Left cardiac atrium (tissue), 4 donors: ENCODE data around the gene FBXO10. TPM values are rescaled to one million over a fixed set of nuclear protein-coding genes. Genes with fewer than 3 reads are reported as not detected.
"Not testable (repeated sequence)": the region's sequence is repeated elsewhere in the genome, so short reads cannot be mapped to it uniquely, and the experiment has no call there.

Experiments
- ATAC-seq, 2 donors: fragments of 200-7000 bp; cut with Tn5 transposase; one replicate each; pipeline ENCODE4 v1.9.1; 2020; ENCODE audit warnings: mild to moderate bottlenecking in 2 of 2, moderate library complexity in 2 of 2
- DNase-seq: peaks from one replicate; pipeline ENCODE4 v3.0.0-alpha.2; 2020
- intact Hi-C, 2 donors: fragments of 100-400 bp; cut with DNase I; formaldehyde crosslinking; loops; one replicate each; pipeline versions ENCODE4 v1.14.1 to v1.15.1; 2022 to 2023
- total RNA-seq, 2 donors: library from RNA; stranded (reverse); fragmentation: NEBNext Ultra II Directional; extraction: Animal tissue kit (Norgen Biotek cat#: 25700); gene quantifications; one replicate each; pipeline ENCODE4 v1.2.1, GENCODE V29; 2021
- donor health status: DM: no; HTN: yes; CAD: no.
- donor health status: DM: no; HTN: yes; CAD: no; lungs with severe emphysema.
- donor health status: DM: yes; HTN: yes; CAD: no.
- donor health status: Dilated cardiomyopathy.

Gene FBXO10
- total RNA-seq, 2 donors from 2014 or later, result 6.4 to 6.7 TPM

GRCh38 chr9:37523916-37524315, 52.3 kb downstream of the FBXO10 start:
- no peak for DNase-seq
- no peak for ATAC-seq
- intact Hi-C loops, result no loop called here

GRCh38 chr9:37522971-37523370, 53.2 kb downstream of the FBXO10 start:
- DNase-seq (no peak), ATAC-seq (no peak)
- intact Hi-C loops, result no loop called here

DNA sequence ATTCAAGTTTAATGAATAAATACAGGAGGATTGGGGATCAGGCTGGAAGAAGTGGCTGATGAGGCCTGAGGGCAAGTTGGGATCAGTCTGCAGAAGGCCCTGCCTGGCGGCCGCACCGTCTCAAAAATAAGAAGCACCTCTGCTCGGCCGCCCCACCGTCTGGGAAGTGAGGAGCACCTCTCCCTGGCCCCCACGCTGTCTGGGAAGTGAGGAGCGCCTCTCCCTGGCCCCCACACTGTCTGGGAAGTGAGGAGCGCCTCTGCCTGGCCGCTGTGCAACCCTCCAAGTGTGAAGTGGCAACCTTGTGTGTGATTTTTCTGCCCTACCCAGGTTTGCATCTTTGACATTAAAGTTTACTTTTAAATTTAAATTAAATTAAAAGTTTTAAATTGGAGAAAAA, 55.1 kb downstream of the FBXO10 start:
- DNase-seq (no peak), ATAC-seq (no peak)
- intact Hi-C loops, result no loop called here

DNA sequence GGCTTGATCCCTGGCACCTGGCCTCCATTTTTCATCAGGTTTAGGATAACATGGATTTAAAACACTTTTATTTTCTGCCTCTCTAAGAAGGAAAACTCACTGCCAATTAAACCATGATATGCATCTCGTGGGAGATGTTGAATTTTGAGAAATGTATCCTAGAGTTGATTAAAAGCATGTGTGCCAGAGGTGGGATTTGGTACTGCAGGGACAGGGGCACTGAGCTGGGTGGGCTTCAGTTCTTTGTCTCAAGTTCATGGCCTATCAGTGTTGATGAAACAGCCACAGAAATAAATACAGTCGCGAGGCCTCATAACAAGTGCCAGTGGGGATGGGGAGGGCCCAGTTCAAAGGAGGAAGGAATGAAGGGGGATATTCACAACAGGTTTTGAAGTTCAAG, 55.5 kb downstream of the FBXO10 start:
- intact Hi-C loops, result no loop called here
- ATAC-seq (no peak), DNase-seq (no peak)

- intact Hi-C loops, result loop anchor here in 1 of 2 donors (10.0 kb wide), 1 partner anchor 47 kb away; no protein-coding TSS in a partner anchor
- ATAC-seq (no peak), DNase-seq (no peak)
Observed at GRCh38 chr9:37517923-37518322, 58.3 kb downstream of the FBXO10 start.

- intact Hi-C loops, result loop anchor here in 1 of 2 donors (10.0 kb wide), 1 partner anchor 49 kb away; no protein-coding TSS in a partner anchor
- no peak for ATAC-seq
- no peak for DNase-seq
Observed at GRCh38 chr9:37515620-37516258, 60.4 kb downstream of the FBXO10 start.

- DNase-seq (no peak), ATAC-seq (no peak)
- intact Hi-C loops, result loop anchor here in 1 of 2 donors (10.0 kb wide), 1 partner anchor 50 kb away; no protein-coding TSS in a partner anchor
Observed at GRCh38 chr9:37514999-37515398, 61.2 kb downstream of the FBXO10 start.

DNA sequence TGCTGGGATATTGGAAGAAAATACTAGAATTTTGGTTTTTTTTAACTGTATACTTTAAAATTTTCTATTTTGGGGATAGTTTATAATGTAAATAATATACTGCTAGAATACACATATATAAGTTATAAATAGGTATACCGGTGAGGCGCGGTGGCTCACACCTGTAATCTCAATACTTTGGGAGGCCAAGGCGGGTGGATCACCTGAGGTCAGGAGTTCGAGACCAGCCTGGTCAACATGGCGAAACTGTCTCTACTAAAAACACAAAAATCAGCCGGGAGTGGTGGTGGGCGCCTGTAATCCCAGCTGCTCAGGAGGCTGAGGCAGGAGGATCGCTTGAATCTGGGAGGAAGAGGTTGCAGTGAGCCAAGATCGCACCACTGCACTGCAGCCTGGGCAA, 61.8 kb downstream of the FBXO10 start:
- not testable (repeated sequence) for ATAC-seq, DNase-seq
- intact Hi-C loops, result loop anchor here in 1 of 2 donors (10.0 kb wide), 1 partner anchor 50 kb away; no protein-coding TSS in a partner anchor

- no peak for DNase-seq
- intact Hi-C loops, result loop anchor here in 1 of 2 donors (10.0 kb wide), 1 partner anchor 52 kb away; no protein-coding TSS in a partner anchor
- no peak for ATAC-seq
Observed at GRCh38 chr9:37512437-37512836, 63.7 kb downstream of the FBXO10 start.

- peak in 1 of 2 donors; percentile 34 for ATAC-seq
- intact Hi-C loops, result loop anchor here in 1 of 2 donors (10.0 kb wide), 1 partner anchor 53 kb away; no protein-coding TSS in a partner anchor
- no peak for DNase-seq
Observed at GRCh38 chr9:37511016-37512010, 64.9 kb downstream of the FBXO10 start.

- not testable (repeated sequence) for DNase-seq, ATAC-seq
- intact Hi-C loops, result loop anchor here in 1 of 2 donors (10.0 kb wide), 1 partner anchor 55 kb away; no protein-coding TSS in a partner anchor
Observed at GRCh38 chr9:37510053-37510452, 66.1 kb downstream of the FBXO10 start.

DNA sequence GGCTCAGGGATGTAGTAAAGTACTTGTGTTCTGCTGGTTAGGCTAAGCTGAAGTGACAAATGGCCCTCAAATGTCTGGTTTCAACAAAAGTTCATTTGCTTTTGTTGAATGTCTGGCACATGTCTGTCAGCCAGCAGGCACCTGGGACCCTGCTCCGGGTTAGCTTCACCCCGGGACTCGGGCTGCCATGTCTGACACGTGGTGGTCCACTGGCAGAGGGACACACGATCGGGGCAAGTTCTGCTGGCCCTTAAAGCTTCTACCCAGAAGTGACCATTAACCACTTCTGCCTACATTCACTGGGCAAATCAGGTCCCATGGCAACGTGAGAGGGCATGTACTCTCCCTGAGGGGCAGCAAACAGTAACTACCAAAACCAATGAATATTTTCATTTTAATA, 66.6 kb downstream of the FBXO10 start:
- intact Hi-C loops, result no loop called here
- ATAC-seq, result no peak
- no peak for DNase-seq

DNA sequence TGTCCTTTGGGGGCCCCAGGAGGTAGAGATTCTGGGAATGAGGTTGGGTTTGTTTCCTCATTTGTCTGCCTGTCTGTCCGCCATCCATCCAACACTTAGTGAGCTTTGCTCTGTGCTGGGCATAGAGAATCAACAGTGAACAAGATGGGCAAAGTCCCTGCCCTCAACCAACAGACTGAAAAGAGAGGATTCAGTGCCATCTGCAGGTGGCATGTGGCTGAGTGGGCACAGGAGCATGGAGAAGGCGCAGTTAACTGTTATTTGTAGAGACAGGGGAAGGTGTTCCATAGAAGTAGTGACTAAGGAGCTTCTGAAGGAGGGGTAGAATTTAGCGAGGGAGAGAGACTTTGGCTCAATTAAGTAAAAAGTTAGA, 67.4 kb downstream of the FBXO10 start:
- DNase-seq, result no peak
- no peak for ATAC-seq
- intact Hi-C loops, result no loop called here

- intact Hi-C loops, result no loop called here
- ATAC-seq (peak in 1 of 2 donors; percentile 76), DNase-seq (no peak)
Observed at GRCh38 chr9:37508135-37508833, 67.9 kb downstream of the FBXO10 start.

DNA sequence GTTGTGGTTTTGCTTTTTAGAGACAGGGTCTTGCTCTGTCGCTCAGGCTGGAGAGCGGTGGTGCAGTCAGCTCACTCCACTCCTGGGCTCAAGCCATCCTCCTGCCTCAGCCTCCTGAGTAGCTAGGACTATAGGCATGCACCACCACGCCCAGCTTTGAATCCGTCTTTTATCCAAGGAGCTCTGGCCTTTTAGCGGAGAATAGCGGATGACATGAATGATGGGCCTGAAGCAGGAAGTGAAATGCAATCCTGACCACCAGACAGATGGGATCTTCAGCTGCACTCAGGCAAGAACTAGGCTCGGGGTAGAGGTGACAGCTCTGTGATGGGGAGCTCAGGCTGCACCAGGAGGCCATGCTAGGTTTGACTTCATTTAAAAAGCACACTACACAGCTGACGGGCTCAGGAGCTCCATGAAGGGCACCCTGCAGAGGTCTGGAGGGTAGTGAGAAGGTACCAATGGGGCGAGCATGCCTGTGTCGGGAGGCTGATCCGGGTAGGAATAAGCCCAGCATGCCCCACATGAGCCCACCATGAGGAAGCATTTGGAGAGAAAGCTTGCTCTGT, 68.5 kb downstream of the FBXO10 start:
- DNase-seq, result no peak
- intact Hi-C loops, result no loop called here
- no peak for ATAC-seq

DNA sequence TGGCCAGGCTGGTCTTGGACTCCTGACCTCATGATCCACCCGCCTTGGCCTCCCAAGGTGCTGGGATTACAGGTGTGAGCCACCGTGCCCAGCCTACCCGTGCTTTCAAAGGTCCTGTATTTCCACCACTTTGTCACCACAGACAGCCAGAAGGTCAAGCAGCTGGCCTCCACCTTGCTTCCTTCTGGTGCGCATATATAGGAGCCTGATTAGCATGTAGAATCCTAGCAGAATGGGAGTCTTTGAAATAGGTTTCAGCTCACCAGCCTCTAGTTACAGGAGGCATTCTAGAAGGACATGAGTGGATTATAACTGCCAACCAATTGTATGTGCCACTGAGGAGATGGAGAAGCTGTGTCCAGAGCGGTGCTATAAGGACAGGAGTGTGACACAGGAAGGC, 71.6 kb downstream of the FBXO10 start:
- ATAC-seq (no peak), DNase-seq (no peak)
- intact Hi-C loops, result no loop called here

DNA sequence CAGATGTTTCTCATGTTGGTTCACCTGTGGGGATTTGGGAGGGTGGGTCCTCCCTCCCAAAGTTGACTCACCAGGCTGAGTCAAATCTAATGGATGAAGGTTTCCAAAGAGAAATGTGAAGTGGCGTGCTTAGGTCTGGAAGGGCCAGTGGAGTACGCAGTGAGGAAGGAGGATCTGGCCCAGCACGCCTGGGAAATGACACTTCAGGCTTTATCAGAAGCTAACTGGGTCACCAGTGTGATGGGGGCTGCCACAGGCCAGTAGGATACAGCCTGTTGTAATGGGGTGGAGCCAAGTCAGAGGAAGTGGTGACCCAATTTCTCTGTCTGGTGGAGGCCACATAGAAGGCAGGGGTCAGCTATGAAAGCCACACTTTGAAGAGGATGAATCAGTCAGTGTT, 72.4 kb downstream of the FBXO10 start:
- peak; percentile 50 for DNase-seq
- peak; percentile 56 to 77 for ATAC-seq
- intact Hi-C loops, result no loop called here

DNA sequence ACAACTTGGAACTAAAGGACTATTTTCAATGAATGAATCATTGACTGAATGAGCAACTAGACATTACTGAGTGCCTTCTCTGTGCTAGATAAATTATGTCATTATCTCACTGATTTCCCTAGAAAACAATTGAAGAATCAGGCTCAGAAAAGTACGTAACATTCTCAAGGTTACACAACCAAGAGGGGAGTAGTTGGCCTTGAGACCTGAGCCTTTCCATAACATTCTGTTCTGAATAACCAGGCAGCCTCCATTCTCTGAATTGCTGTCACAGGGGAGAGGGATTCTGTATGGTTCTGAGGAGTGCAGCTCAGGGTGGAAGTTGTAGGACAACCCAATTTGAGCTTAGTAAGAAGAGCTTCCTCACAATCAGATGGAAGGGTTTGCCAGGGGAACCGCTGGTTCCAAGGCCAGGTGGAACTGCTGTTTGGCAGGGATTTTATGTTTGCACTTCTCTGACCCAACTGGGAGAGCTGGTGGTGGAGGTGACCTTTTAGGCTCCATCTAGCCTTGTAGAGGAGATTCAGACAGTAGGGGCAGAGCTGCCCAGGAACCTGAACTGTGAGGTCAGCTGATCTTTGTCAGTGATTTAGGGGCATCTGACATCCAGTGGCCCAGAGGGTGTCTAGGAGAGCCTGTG, 74.1 kb downstream of the FBXO10 start:
- DNase-seq, result no peak
- intact Hi-C loops, result no loop called here
- no peak for ATAC-seq
